Smooth muscle cell (in vitro differentiated cells): Measurements from ENCODE around the gene ATF7IP. TPM values are rescaled to one million over a fixed set of nuclear protein-coding genes. Genes with fewer than 3 reads are reported as not detected.

Experiments
- DNase-seq: peaks from one replicate; lab custom pipeline; 2025; ENCODE audit not compliant: unreplicated experiment; lab: John Stamatoyannopoulos, UW
- H2AFZ ChIP-seq: fragments of 200-600 bp; sonication (generic); 2 replicates; pipeline ENCODE4 v1.6.0; 2016; ENCODE audit warnings: antibody characterized with exemption, low read depth, mild to moderate bottlenecking
- H3F3A ChIP-seq: fragments of 200-600 bp; sonication (generic); 2 replicates; pipeline ENCODE4 v1.6.0; 2017; ENCODE audit warnings: antibody characterized with exemption, low read depth
- H3K27ac ChIP-seq: fragments of 200-600 bp; sonication (generic); 2 replicates; pipeline ENCODE4 v1.5.1; 2016; ENCODE audit warnings: low read depth, mild to moderate bottlenecking
- H3K27me3 ChIP-seq: fragments of 200-600 bp; sonication (generic); 2 replicates; pipeline ENCODE4 v1.6.1; 2016; ENCODE audit warnings: low read depth, mild to moderate bottlenecking
- H3K36me3 ChIP-seq: fragments of 200-600 bp; sonication (generic); 2 replicates; pipeline ENCODE4 v1.5.1; 2016; ENCODE audit warnings: low read depth
- H3K4me1 ChIP-seq: fragments of 200-600 bp; sonication (generic); 2 replicates; pipeline ENCODE4 v1.5.1; 2016; ENCODE audit warnings: low read depth
- H3K4me2 ChIP-seq: fragments of 200-600 bp; sonication (generic); 2 replicates; pipeline ENCODE4 v1.6.0; 2016; ENCODE audit warnings: mild to moderate bottlenecking
- H3K4me3 ChIP-seq: fragments of 200-600 bp; sonication (generic); 2 replicates; pipeline ENCODE4 v1.5.1; 2016; ENCODE audit warnings: mild to moderate bottlenecking
- H3K79me2 ChIP-seq: fragments of 200-600 bp; sonication (generic); 2 replicates; pipeline ENCODE4 v1.6.0; 2016; ENCODE audit warnings: low read depth, mild to moderate bottlenecking
- H3K9ac ChIP-seq: fragments of 200-600 bp; sonication (generic); 2 replicates; pipeline ENCODE4 v1.6.0; 2016; ENCODE audit warnings: low read depth
- H3K9me3 ChIP-seq: fragments of 200-600 bp; sonication (generic); replicated peaks from 2 replicates; pipeline ENCODE4 v1.5.1; 2016; ENCODE audit warnings: low read depth
- H4K20me1 ChIP-seq: fragments of 200-600 bp; sonication (generic); 2 replicates; pipeline ENCODE4 v1.6.0; 2016; ENCODE audit warnings: low read depth
- WGBS: methylation state at CpG from one replicate; pipeline ENCODE4 v1.1.7; 2016; ENCODE audit warnings: low lambda C conversion rate; 5-methylcytosine and 5-hydroxymethylcytosine counted together
- polyA plus RNA-seq: library from polyadenylated mRNA; unstranded; fragments of >200 nt; fragmentation: Nextera tagmentation; extraction: Ambion mirVana; gene quantifications from 2 replicates; pipeline ENCODE4 v1.2.1, GENCODE V29; 2016
- total RNA-seq: library from RNA; depleted of rRNA; stranded (reverse); fragments of >200 nt; gene quantifications from 2 replicates; pipeline ENCODE4 v1.2.3, GENCODE V29; 2014
- TF ChIP-seq, protein P1 (sequence below): fragments of 200-600 bp; sonication (generic); IDR thresholded peaks from 2 replicates; pipeline ENCODE4 v1.5.1; 2017; ENCODE audit warnings: borderline replicate concordance, mild to moderate bottlenecking, antibody characterized with exemption; ENCODE audit not compliant: insufficient read depth, poor library complexity, severe bottlenecking

ATF7IP gene
- total and polyA plus RNA-seq, 2 experiments from 2014 or later: 27.5 to 66.8 TPM

DNA sequence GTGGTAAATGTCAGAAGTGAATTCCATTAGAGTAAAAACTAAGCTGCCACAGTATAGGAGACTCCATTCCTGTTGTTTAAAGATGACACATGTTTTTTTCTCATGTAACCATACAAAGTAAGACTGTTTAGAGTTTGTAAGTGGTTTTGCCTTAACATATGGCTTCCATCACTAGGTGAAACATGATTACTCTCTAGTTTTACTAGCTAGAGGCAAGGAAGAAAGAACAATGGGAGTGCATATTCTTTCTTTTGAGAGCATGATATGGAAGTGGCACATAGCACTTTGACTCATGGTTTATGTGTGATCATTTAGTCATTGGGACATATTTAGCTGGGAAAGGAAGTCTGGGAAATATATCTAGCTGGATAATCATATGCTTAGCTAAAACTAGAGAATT lies 7.7 kb downstream of the ATF7IP start:
- Histone ChIP-seq H3K9me3 (no peaks in the 10 kb centered on the region), H3K79me2 (peaks cover 100% of the 10 kb centered on the region), H4K20me1 (no peaks in the 10 kb centered on the region), H3K27me3 (no peaks in the 10 kb centered on the region), H3K27ac (peak overlapping the region; percentile 65), H2AFZ (no peak overlapping the region), H3K4me1 (peaks cover 38% of the 10 kb centered on the region), H3K36me3 (no peaks in the 10 kb centered on the region), H3K4me3 (no peak overlapping the region), H3K9ac (peak overlapping the region; percentile 7), H3K4me2 (peak overlapping the region; percentile 67), H3F3A (no peaks in the 10 kb centered on the region)
- no peak for DNase-seq
- TF ChIP-seq, protein P1, sequence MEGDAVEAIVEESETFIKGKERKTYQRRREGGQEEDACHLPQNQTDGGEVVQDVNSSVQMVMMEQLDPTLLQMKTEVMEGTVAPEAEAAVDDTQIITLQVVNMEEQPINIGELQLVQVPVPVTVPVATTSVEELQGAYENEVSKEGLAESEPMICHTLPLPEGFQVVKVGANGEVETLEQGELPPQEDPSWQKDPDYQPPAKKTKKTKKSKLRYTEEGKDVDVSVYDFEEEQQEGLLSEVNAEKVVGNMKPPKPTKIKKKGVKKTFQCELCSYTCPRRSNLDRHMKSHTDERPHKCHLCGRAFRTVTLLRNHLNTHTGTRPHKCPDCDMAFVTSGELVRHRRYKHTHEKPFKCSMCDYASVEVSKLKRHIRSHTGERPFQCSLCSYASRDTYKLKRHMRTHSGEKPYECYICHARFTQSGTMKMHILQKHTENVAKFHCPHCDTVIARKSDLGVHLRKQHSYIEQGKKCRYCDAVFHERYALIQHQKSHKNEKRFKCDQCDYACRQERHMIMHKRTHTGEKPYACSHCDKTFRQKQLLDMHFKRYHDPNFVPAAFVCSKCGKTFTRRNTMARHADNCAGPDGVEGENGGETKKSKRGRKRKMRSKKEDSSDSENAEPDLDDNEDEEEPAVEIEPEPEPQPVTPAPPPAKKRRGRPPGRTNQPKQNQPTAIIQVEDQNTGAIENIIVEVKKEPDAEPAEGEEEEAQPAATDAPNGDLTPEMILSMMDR: no peak

DNA sequence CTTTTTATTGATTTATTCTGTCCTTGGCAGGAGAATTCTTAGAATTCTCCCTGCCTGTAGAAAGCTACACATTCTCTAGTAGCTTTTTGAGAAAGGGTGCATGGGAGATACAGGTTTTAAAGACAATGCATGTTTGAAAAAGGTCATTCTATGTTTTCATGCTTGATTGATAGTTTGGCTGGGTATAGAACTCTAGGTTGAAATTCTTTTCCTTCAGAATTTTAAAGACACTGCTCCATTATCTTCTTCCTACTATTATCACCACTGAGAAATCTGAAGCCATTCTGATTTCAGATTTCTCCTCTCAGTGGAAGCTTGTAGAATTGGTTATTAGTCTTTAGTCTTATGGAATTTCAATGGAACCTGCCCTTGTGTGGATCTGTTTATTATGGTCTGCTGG lies 14.0 kb downstream of the ATF7IP start:
- Histone ChIP-seq H3K9ac (no peak overlapping the region), H3K27me3 (no peaks in the 10 kb centered on the region), H3K4me2 (no peak overlapping the region), H4K20me1 (no peaks in the 10 kb centered on the region), H3K27ac (no peak overlapping the region), H3K9me3 (peaks cover 12% of the 10 kb centered on the region), H3F3A (peaks cover 6% of the 10 kb centered on the region), H3K4me3 (no peak overlapping the region), H3K36me3 (peaks cover 8% of the 10 kb centered on the region), H2AFZ (no peak overlapping the region), H3K4me1 (peaks cover 14% of the 10 kb centered on the region), H3K79me2 (peaks cover 100% of the 10 kb centered on the region)
- TF ChIP-seq, protein P1: no peak
- no peak for DNase-seq

DNA sequence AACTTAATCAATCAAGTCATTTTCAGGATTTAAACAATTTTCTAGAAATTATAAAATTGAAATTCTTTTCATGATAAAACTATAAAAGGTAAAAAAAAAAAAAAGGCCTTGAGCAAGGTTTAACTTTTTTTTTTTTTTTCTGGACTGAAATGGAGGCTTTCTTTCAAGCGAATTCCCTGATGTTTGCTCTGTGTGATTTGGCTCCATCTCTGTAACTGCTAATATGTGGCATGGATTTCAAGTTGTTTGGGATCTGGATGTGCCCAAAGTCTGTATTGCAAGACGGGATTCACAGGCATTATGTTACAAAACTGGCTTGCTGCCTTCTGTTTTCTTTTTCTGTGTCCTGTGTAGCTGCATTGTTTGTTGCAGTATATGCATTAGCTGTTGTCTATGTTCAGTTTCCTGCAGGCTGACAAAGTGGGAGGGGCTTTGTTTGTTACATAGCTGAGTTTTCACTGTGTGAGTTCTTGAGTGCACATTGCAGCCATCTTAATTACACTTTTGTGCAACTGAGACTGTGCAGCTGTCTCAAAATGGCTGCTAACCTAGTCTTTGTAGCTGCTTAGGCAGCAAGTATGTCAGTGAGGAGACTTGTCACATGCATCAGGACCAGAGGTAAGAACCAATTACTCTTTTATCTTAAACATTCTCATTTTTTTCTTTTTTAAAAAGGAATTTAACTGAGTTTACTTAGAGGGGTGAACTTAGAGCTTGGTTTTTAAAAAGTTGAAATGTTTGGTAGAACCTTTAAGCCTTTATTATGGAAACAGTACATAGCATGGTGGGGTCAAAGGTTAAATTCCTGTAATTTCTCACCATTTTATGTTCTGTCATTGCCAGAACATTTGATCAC lies 19.5 kb downstream of the ATF7IP start:
- no peaks in the 10 kb centered on the region for H3K36me3 ChIP-seq
- H3K4me2 ChIP-seq: peak overlapping the region; percentile 66
- DNase-seq: no peak
- peak overlapping the region; percentile 42 for H3K4me3 ChIP-seq
- no peak overlapping the region for H2AFZ ChIP-seq
- no peaks in the 10 kb centered on the region for H4K20me1 ChIP-seq
- H3F3A ChIP-seq: peaks cover 17% of the 10 kb centered on the region
- H3K27me3 ChIP-seq: no peaks in the 10 kb centered on the region
- WGBS: 18% methylated on average over 2 of the region's 2 CpGs
- peaks cover 100% of the 10 kb centered on the region for H3K79me2 ChIP-seq
- peaks cover under 1% of the 10 kb centered on the region for H3K9me3 ChIP-seq
- H3K27ac ChIP-seq: peak overlapping the region; percentile 71
- peaks cover 29% of the 10 kb centered on the region for H3K4me1 ChIP-seq
- no peak overlapping the region for H3K9ac ChIP-seq
- TF ChIP-seq, protein P1: no peak
